GM12872 (cell line): ENCODE results near the gene LGALS1.

ENCODE experiments used
- CTCF ChIP-seq: IDR thresholded peaks from 3 replicates; pipeline ENCODE4 v1.5.1; 2011; ENCODE audit warnings: low read depth, mild to moderate bottlenecking, low read length, moderate library complexity; ENCODE audit not compliant: insufficient read depth

Gene LGALS1

GRCh38 chr22:37686002-37686982 lies 10.9 kb downstream of the LGALS1 start, which contains the start of gene NOL12:
Gene NOL12 (plus strand): TSS chr22:37686343. CDS start chr22:37686393, 50 bp downstream.
- no peak for TF ChIP-seq CTCF

- TF ChIP-seq CTCF: no peak
These were observed 15.0 kb downstream of the LGALS1 start for GRCh38 chr22:37690407-37690806.

GRCh38 chr22:37690901-37691504 lies 15.6 kb downstream of the LGALS1 start:
- TF ChIP-seq CTCF: no peak

GRCh38 chr22:37692627-37693285 lies 17.3 kb downstream of the LGALS1 start:
- no peak for TF ChIP-seq CTCF

GRCh38 chr22:37696657-37697537 lies 21.5 kb downstream of the LGALS1 start, which contains the start of gene TRIOBP:
Gene TRIOBP (plus strand): TSS chr22:37697048. CDS start chr22:37701366, 4,318 bp downstream.
- TF ChIP-seq CTCF: peak; percentile 27; the same call in 2 of the 3 replicates

- TF ChIP-seq CTCF: no peak
These were observed 22.1 kb downstream of the LGALS1 start for GRCh38 chr22:37697538-37697835.
